SU-DHL-6 (cell line): ENCODE data around the gene CEP170B.

Experiments used
- H2AFZ ChIP-seq: fragments of 200-600 bp; sonication (generic); 2 replicates; pipeline ENCODE4 v1.6.1; 2014; ENCODE audit warnings: low read depth, mild to moderate bottlenecking, moderate library complexity, mixed read lengths, antibody characterized with exemption, low read length; ENCODE audit not compliant: severe bottlenecking
- H3F3A ChIP-seq: fragments of 200-600 bp; shearing (Covaris generic); 2 replicates; pipeline ENCODE4 v1.6.0; 2016; ENCODE audit warnings: antibody characterized with exemption, mild to moderate bottlenecking; ENCODE audit not compliant: insufficient read depth
- H3K27ac ChIP-seq: fragments of 200-600 bp; sonication (generic); 2 replicates; pipeline ENCODE4 v1.5.1; 2016; ENCODE audit warnings: low read depth, mild to moderate bottlenecking, low read length, moderate library complexity, mixed read lengths
- H3K27me3 ChIP-seq: fragments of 200-600 bp; sonication (generic), shearing (Covaris generic); 2 replicates; pipeline ENCODE4 v1.6.0; 2014; ENCODE audit warnings: mild to moderate bottlenecking, low read length
- H3K36me3 ChIP-seq: fragments of 200-600 bp; sonication (generic); 2 replicates; pipeline ENCODE4 v1.6.1; 2014; ENCODE audit warnings: mild to moderate bottlenecking, low read length, mixed read lengths
- H3K4me2 ChIP-seq: fragments of 300-600, 200-600 bp; shearing (Covaris generic), sonication (generic); 2 replicates; pipeline ENCODE4 v1.6.0; 2014; ENCODE audit warnings: low read length, low read depth, mild to moderate bottlenecking; ENCODE audit not compliant: poor library complexity, severe bottlenecking
- H3K4me3 ChIP-seq: fragments of 200-600 bp; sonication (generic); 2 replicates; pipeline ENCODE4 v1.5.1; 2014; ENCODE audit warnings: antibody characterized with exemption, low read length, mild to moderate bottlenecking, mixed read lengths; ENCODE audit not compliant: insufficient read depth, poor library complexity, severe bottlenecking
- H3K79me2 ChIP-seq: fragments of 200-600 bp; sonication (generic); 2 replicates; pipeline ENCODE4 v1.6.1; 2014; ENCODE audit warnings: mild to moderate bottlenecking, low read length, moderate library complexity; ENCODE audit not compliant: insufficient read depth
- H3K9ac ChIP-seq: fragments of 200-600 bp; sonication (generic); 2 replicates; pipeline ENCODE4 v1.7.0; 2014; ENCODE audit warnings: mild to moderate bottlenecking, low read length
- H3K9me2 ChIP-seq: fragments of 200-600 bp; sonication (generic); replicated peaks from 2 replicates; pipeline ENCODE4 v1.6.1; 2014; ENCODE audit warnings: low read length; ENCODE audit not compliant: insufficient read depth
- H3K9me3 ChIP-seq: fragments of 200-600 bp; sonication (generic); 2 replicates; pipeline ENCODE4 v1.6.1; 2014; ENCODE audit warnings: low read length, mixed read lengths; ENCODE audit not compliant: insufficient read depth
- H4K20me1 ChIP-seq: fragments of 200-600 bp; sonication (generic); 2 replicates; pipeline ENCODE4 v1.6.1; 2014; ENCODE audit warnings: low read depth, mild to moderate bottlenecking, antibody characterized with exemption, low read length, moderate library complexity, mixed read lengths
- CTCF ChIP-seq: fragments of 200-600 bp; sonication (generic); IDR thresholded peaks from one replicate; pipeline ENCODE4 v1.5.1; 2017; ENCODE audit warnings: antibody characterized with exemption, mild to moderate bottlenecking, low read length, moderate library complexity; ENCODE audit not compliant: insufficient read depth, poor library complexity, severe bottlenecking
- EZH2phosphoT487 ChIP-seq: fragments of 200-600 bp; sonication (generic), shearing (Covaris generic); conservative IDR thresholded peaks from 2 replicates; pipeline ENCODE4 v1.6.1; 2018; ENCODE audit warnings: mild to moderate bottlenecking, antibody characterized with exemption, low read length, moderate library complexity, mixed read lengths

Gene CEP170B

GRCh38 chr14:104843006-104843405 is 22.1 kb upstream of the CEP170B start:
- no peak overlapping the region for H2AFZ ChIP-seq
- H4K20me1 ChIP-seq: no peaks in the 10 kb centered on the region
- no peak overlapping the region for H3K4me2 ChIP-seq
- no peak overlapping the region for H3K9ac ChIP-seq
- H3F3A ChIP-seq: no peaks in the 10 kb centered on the region
- H3K36me3 ChIP-seq: no peaks in the 10 kb centered on the region
- H3K79me2 ChIP-seq: no peaks in the 10 kb centered on the region
- H3K9me3 ChIP-seq: no peaks in the 10 kb centered on the region
- H3K27ac ChIP-seq: no peak overlapping the region
- no peaks in the 10 kb centered on the region for H3K27me3 ChIP-seq
- no peak overlapping the region for H3K4me3 ChIP-seq
- H3K9me2 ChIP-seq: no peaks in the 10 kb centered on the region
- TF ChIP-seq EZH2phosphoT487 (no peak), CTCF (no peak)

GRCh38 chr14:104843442-104844305 is 21.4 kb upstream of the CEP170B start:
- H4K20me1 ChIP-seq: no peaks in the 10 kb centered on the region
- no peaks in the 10 kb centered on the region for H3F3A ChIP-seq
- TF ChIP-seq CTCF: no peak
- TF ChIP-seq EZH2phosphoT487: no peak
- no peaks in the 10 kb centered on the region for H3K36me3 ChIP-seq
- no peak overlapping the region for H3K27ac ChIP-seq
- H3K79me2 ChIP-seq: no peaks in the 10 kb centered on the region
- no peaks in the 10 kb centered on the region for H3K9me2 ChIP-seq
- H3K27me3 ChIP-seq: no peaks in the 10 kb centered on the region
- no peaks in the 10 kb centered on the region for H3K9me3 ChIP-seq
- H3K4me2 ChIP-seq: no peak overlapping the region
- no peak overlapping the region for H3K9ac ChIP-seq
- no peak overlapping the region for H2AFZ ChIP-seq
- H3K4me3 ChIP-seq: no peak overlapping the region

GRCh38 chr14:104844306-104845032 is 20.6 kb upstream of the CEP170B start:
- Histone ChIP-seq H3F3A (no peaks in the 10 kb centered on the region), H3K9ac (no peak overlapping the region), H3K4me3 (no peak overlapping the region), H3K79me2 (no peaks in the 10 kb centered on the region), H4K20me1 (no peaks in the 10 kb centered on the region), H3K27ac (no peak overlapping the region), H3K27me3 (no peaks in the 10 kb centered on the region), H3K9me2 (no peaks in the 10 kb centered on the region), H3K9me3 (no peaks in the 10 kb centered on the region), H2AFZ (no peak overlapping the region), H3K36me3 (no peaks in the 10 kb centered on the region), H3K4me2 (no peak overlapping the region)
- TF ChIP-seq CTCF (no peak), EZH2phosphoT487 (no peak)
